K562 (cell line): ENCODE data around the gene MXRA7. TPM values are rescaled to one million over a fixed set of nuclear protein-coding genes. Genes with fewer than 3 reads are reported as not detected.

Source experiments
- ATAC-seq: fragments of 200-7000 bp; cut with Tn5 transposase; 3 replicates; pipeline ENCODE4 v1.9.1; 2020; ENCODE audit warnings: moderate library complexity
- BruUV-seq: library from RNA; stranded (reverse); fragments of 400-500 nt; replicated peaks from 2 replicates; lab custom pipeline; 2021; lab: Mats Ljungman, UMichigan
- CTCF ChIA-PET: fragments of 300-600 bp; formaldehyde crosslinking; extraction: SDS; loops from one replicate; lab custom pipeline; 2021; ENCODE audit warnings: low intra/inter-chr PET ratio; lab: Yijun Ruan, JAX
- POLR2A ChIA-PET: fragments of 300-600, 350-650 bp; sonication (Branson Sonifier 250); formaldehyde crosslinking; extraction: SDS; loops from one replicate; lab custom pipeline; 2021; ENCODE audit warnings: antibody characterized with exemption, inconsistent platforms; lab: Yijun Ruan, JAX
- DNase-seq, 4 experiments: peaks; one replicate each; pipeline versions ENCODE4 v3.0.0 to v3.0.0-alpha.2; 2011 to 2018; ENCODE audit warnings: low spot score in 3 of 4, mixed read lengths in 3 of 4; ENCODE audit errors: extremely low read depth in 1 of 4
- FAIRE-seq: peaks from 2 replicates; lab custom pipeline; 2011; peaks lifted over from hg19 to GRCh38; lab: Jason Lieb, UNC
- H2AFZ ChIP-seq: 2 replicates; pipeline ENCODE4 v1.6.0; 2011; ENCODE audit warnings: low read depth, low read length, control low read depth, inconsistent platforms
- H3K27ac ChIP-seq: fragments of 200-600 bp; 3 replicates; pipeline ENCODE4 v1.8.0; 2011; ENCODE audit warnings: low read depth, mild to moderate bottlenecking, control low read depth, inconsistent platforms, low read length, moderate library complexity, mixed read lengths; ENCODE audit errors: extremely low read depth
- H3K27me3 ChIP-seq, 2 experiments: fragments of 300-600 bp in 1 of 2; 2 replicates in 1 of 2; 3 replicates in 1 of 2; pipeline versions ENCODE4 v1.6.0 to v1.8.0; 2011; ENCODE audit warnings: inconsistent platforms in 2 of 2, low read length in 2 of 2, mild to moderate bottlenecking in 1 of 2, mixed read lengths in 1 of 2, moderate library complexity in 1 of 2; ENCODE audit not compliant: control insufficient read depth in 2 of 2, insufficient read depth in 2 of 2
- H3K36me3 ChIP-seq: fragments of 300-600 bp; 3 replicates; pipeline ENCODE4 v1.8.0; 2011; ENCODE audit warnings: mild to moderate bottlenecking, low read length, inconsistent platforms; ENCODE audit not compliant: control insufficient read depth, insufficient read depth
- H3K4me1 ChIP-seq, 2 experiments: fragments of 200-600 bp in 1 of 2; replicated peaks in 1 of 2; 2 replicates in 1 of 2; 3 replicates in 1 of 2; pipeline versions ENCODE4 v1.5.1 to v1.8.0; 2011; ENCODE audit warnings: inconsistent platforms in 2 of 2, low read length in 2 of 2, mild to moderate bottlenecking in 1 of 2, mixed read lengths in 1 of 2, moderate library complexity in 1 of 2; ENCODE audit not compliant: control insufficient read depth in 2 of 2, insufficient read depth in 2 of 2
- H3K4me2 ChIP-seq: 2 replicates; pipeline ENCODE4 v1.6.1; 2011; ENCODE audit warnings: low read length, control low read depth, inconsistent platforms, mixed read lengths; ENCODE audit not compliant: insufficient read depth
- H3K4me3 ChIP-seq: fragments of 200-600 bp; sonication (generic), shearing (Covaris generic); 2 replicates; pipeline ENCODE4 v1.5.1; 2016; ENCODE audit warnings: control low read depth, inconsistent platforms
- H3K79me2 ChIP-seq: fragments of 200-600 bp; 3 replicates; pipeline ENCODE4 v1.8.0; 2011; ENCODE audit warnings: low read length, inconsistent platforms; ENCODE audit not compliant: control insufficient read depth, insufficient read depth
- H3K9ac ChIP-seq, 2 experiments: 2 replicates each; pipeline versions ENCODE4 v1.6.0 to v1.6.1; 2011; ENCODE audit warnings: low read depth in 2 of 2, low read length in 2 of 2, control low read depth in 1 of 2, inconsistent platforms in 1 of 2, mild to moderate bottlenecking in 1 of 2, mixed read lengths in 1 of 2; ENCODE audit not compliant: insufficient read depth in 1 of 2
- H3K9me1 ChIP-seq: one replicate; pipeline ENCODE4 v1.6.0; 2011; ENCODE audit warnings: inconsistent platforms, mild to moderate bottlenecking, low read length, moderate library complexity; ENCODE audit not compliant: control insufficient read depth, insufficient read depth
- H3K9me3 ChIP-seq: replicated peaks from 2 replicates; pipeline ENCODE4 v1.5.1; 2011; ENCODE audit warnings: low read depth, low read length, inconsistent platforms; ENCODE audit not compliant: control insufficient read depth, insufficient read depth
- H4K20me1 ChIP-seq: replicated peaks from 2 replicates; pipeline ENCODE4 v1.6.1; 2011; ENCODE audit warnings: low read length, inconsistent platforms, mixed read lengths; ENCODE audit not compliant: control insufficient read depth, insufficient read depth
- CCNT2 ChIP-seq: IDR thresholded peaks from 2 replicates; pipeline ENCODE4 v1.6.1; 2011; ENCODE audit warnings: borderline replicate concordance, low read depth, mild to moderate bottlenecking, moderate library complexity, mixed read lengths, low read length; ENCODE audit not compliant: insufficient read length; ENCODE audit errors: extremely low read depth
- DMBX1 ChIP-seq: fragments of 250-450 bp; sonication (Bioruptor Pico); IDR thresholded peaks from 2 replicates; pipeline ENCODE4 v1.8.0; 2022; ENCODE audit warnings: inconsistent platforms, mild to moderate bottlenecking, moderate library complexity, borderline replicate concordance
- HOXB6 ChIP-seq: fragments of 250-450 bp; sonication (Bioruptor Pico); IDR thresholded peaks from 2 replicates; pipeline ENCODE4 v1.5.1; 2022; ENCODE audit warnings: mild to moderate bottlenecking, borderline replicate concordance
- KLF10 ChIP-seq: fragments of 250-450 bp; sonication (Bioruptor Pico); IDR thresholded peaks from 2 replicates; pipeline ENCODE4 v1.6.1; 2021; ENCODE audit warnings: matching md5 sums
- NR2F6 ChIP-seq: fragments of 450-650 bp; formaldehyde crosslinking; IDR thresholded peaks from 2 replicates; pipeline ENCODE4 v1.4.0; 2020; ENCODE audit warnings: mild to moderate bottlenecking
- PML ChIP-seq: IDR thresholded peaks from 2 replicates; pipeline ENCODE4 v1.6.1; 2012; ENCODE audit warnings: low read length, inconsistent platforms
- PRPF4 ChIP-seq: fragments of 200-400 bp; formaldehyde crosslinking; IDR thresholded peaks from one replicate; pipeline ENCODE4 v1.6.1; 2017; ENCODE audit warnings: low read length, low read depth, mild to moderate bottlenecking; ENCODE audit not compliant: insufficient read depth, poor library complexity, severe bottlenecking
- PURB ChIP-seq: sonication (generic); formaldehyde crosslinking; IDR thresholded peaks from 2 replicates; pipeline ENCODE4 v1.9.0; 2021; ENCODE audit warnings: low read depth, mild to moderate bottlenecking, missing genetic modification reagents
- RBM34 ChIP-seq: fragments of 200-400 bp; formaldehyde crosslinking; IDR thresholded peaks from 2 replicates; pipeline ENCODE4 v1.6.1; 2018; ENCODE audit warnings: low read length, borderline replicate concordance; ENCODE audit not compliant: insufficient read depth
- ZNF589 ChIP-seq: fragments of 200-800 bp; sonication (Bioruptor generic); IDR thresholded peaks from 2 replicates; pipeline ENCODE4 v1.6.1; 2016; ENCODE audit warnings: low read depth, missing genetic modification characterization, missing compliant biosample characterization
- WGBS: fragments of 100-300 bp; shearing (Covaris generic); methylation state at CpG from one replicate; pipeline ENCODE4 v1.1.6; 2016; ENCODE audit warnings: low coverage, mixed read lengths; ENCODE audit not compliant: insufficient coverage; ENCODE audit errors: missing lambda C conversion rate; 5-methylcytosine and 5-hydroxymethylcytosine counted together
- in situ Hi-C: fragments of 300-500 bp; cut with MboI; formaldehyde crosslinking; loops from 4 replicates; pipeline ENCODE4 v1.15.0; 2018; ENCODE audit warnings: inconsistent platforms, mixed read lengths
- intact Hi-C: fragments of 100-400 bp; cut with micrococcal nuclease; formaldehyde crosslinking; loops from 2 replicates; pipeline ENCODE4 v1.14.2; 2022
- polyA plus RNA-seq, 8 experiments: library from polyadenylated mRNA; depleted of rRNA in 4 of 8; stranded (reverse) in 5 of 8; unstranded in 3 of 8; fragments of >200 nt; fragmentation: Nextera tagmentation in 2 of 8; fragmentation: Illumina TruSeq in 1 of 8; extraction: Ambion mirVana in 2 of 8; extraction: Trizol in 1 of 8; gene quantifications; 2 replicates each; pipeline versions ENCODE4 v1.2.1 to v1.2.3, GENCODE V29; 2011 to 2014; ENCODE audit warnings: inconsistent platforms in 1 of 8, missing spikeins in 1 of 8
- total RNA-seq, 7 experiments: library from RNA; depleted of rRNA in 6 of 7; stranded (reverse); fragments of >200 nt in 6 of 7; fragmentation: Illumina TruSeq in 2 of 7; extraction: Trizol in 2 of 7; gene quantifications; 2 replicates each; pipeline versions ENCODE4 v1.2.1 to v1.2.3, GENCODE V29; 2011 to 2021; ENCODE audit warnings: low replicate concordance in 1 of 7
- TF ChIP-seq, protein P1 (sequence below): fragments of 200-800 bp; sonication (Bioruptor generic); IDR thresholded peaks from 2 replicates; pipeline ENCODE4 v1.6.1; 2016; ENCODE audit warnings: missing genetic modification characterization, missing compliant biosample characterization
- TF ChIP-seq, protein P2 (sequence below): fragments of 450-650 bp; IDR thresholded peaks from 2 replicates; pipeline ENCODE4 v1.6.1; 2017; ENCODE audit warnings: antibody characterized with exemption, mild to moderate bottlenecking

The MXRA7 gene
- total and polyA plus RNA-seq, 9 of the 15 experiments (the other 6 are each of a cell fraction or from before 2014, with no cell fraction given), result 2.6 to 38.4 (median 14.3) TPM

DNA sequence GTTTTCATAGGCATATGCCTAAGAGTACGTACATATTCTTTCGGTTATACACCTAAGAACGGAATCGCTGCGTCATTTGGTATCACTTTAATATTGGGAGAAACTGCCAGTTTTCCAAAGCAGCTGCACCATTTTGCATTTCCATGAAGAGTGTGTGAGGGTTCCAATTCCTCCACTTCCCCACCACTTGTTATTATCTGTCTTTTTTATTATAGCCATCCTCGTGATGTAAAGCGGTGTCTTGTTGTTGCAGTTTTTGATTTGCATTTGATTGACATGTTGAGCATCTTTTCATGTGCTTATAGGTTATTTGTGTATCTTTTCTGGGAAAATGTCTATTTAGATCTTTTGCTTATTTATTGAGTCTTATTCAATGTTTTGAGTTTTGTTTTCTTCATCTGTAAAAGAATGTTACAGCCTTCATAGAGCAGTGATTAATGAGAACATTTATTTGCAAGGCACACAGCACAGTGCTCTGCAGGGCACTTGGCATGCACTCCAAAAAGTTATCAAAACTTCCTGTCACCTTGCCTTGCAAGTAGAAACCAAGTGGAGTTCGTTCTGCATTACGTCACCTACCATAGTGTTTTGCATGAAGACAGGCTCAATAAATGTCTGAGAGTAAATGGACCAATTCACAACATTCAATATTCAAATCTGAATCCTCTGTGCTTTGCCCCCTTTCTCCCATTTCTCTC is 40.6 kb downstream of the MXRA7 start:
- Histone ChIP-seq H3K9me1 (no peaks in the 10 kb centered on the region), H3K4me2 (no peak overlapping the region), H3K79me2 (peaks cover 7% of the 10 kb centered on the region; the same call in 2 of the 3 replicates), H3K4me1 (peaks cover 30 to 37% of the 10 kb centered on the region in 2 experiments; a peak in 4 of 5 replicates), H2AFZ (peak overlapping the region; percentile 96), H3K4me3 (no peak overlapping the region), H3K27me3 (no peaks in the 10 kb centered on the region), H4K20me1 (no peaks in the 10 kb centered on the region), H3K9ac (peak overlapping the region in 1 of 2 experiments; percentile 84; a peak in 1 of 4 replicates), H3K9me3 (no peaks in the 10 kb centered on the region), H3K36me3 (no peaks in the 10 kb centered on the region), H3K27ac (0 out of 3 replicates have a peak overlapping the region, but pooled peaks have one; percentile 85)
- intact Hi-C loops, result loop anchor here (5.0 kb wide), 1 partner anchor 33 kb away; no protein-coding TSS in a partner anchor
- DNase-seq (no peak), ATAC-seq (no peak), FAIRE-seq (no peak)
- POLR2A ChIA-PET, result interaction anchor here (1.0 to 1.9 kb wide), 2 partner anchors 11 to 27 kb away, joined by 3 to 10 read pairs; no protein-coding TSS in a partner anchor
- no TSS peak for BruUV-seq
- 81% methylated on average over 9 of the region's 9 CpGs for WGBS
- in situ Hi-C loops, result no loop called here
- TF ChIP-seq PRPF4 (no peak), PML (no peak), NR2F6 (CRISPR knock-in tag) (no peak), CCNT2 (no peak), PURB (CRISPR knock-in tag) (no peak), KLF10 (no peak), RBM34 (no peak), HOXB6 (CRISPR knock-in tag) (no peak), ZNF589 (CRISPR knock-in tag) (no peak), DMBX1 (no peak)
- TF ChIP-seq, protein P1, sequence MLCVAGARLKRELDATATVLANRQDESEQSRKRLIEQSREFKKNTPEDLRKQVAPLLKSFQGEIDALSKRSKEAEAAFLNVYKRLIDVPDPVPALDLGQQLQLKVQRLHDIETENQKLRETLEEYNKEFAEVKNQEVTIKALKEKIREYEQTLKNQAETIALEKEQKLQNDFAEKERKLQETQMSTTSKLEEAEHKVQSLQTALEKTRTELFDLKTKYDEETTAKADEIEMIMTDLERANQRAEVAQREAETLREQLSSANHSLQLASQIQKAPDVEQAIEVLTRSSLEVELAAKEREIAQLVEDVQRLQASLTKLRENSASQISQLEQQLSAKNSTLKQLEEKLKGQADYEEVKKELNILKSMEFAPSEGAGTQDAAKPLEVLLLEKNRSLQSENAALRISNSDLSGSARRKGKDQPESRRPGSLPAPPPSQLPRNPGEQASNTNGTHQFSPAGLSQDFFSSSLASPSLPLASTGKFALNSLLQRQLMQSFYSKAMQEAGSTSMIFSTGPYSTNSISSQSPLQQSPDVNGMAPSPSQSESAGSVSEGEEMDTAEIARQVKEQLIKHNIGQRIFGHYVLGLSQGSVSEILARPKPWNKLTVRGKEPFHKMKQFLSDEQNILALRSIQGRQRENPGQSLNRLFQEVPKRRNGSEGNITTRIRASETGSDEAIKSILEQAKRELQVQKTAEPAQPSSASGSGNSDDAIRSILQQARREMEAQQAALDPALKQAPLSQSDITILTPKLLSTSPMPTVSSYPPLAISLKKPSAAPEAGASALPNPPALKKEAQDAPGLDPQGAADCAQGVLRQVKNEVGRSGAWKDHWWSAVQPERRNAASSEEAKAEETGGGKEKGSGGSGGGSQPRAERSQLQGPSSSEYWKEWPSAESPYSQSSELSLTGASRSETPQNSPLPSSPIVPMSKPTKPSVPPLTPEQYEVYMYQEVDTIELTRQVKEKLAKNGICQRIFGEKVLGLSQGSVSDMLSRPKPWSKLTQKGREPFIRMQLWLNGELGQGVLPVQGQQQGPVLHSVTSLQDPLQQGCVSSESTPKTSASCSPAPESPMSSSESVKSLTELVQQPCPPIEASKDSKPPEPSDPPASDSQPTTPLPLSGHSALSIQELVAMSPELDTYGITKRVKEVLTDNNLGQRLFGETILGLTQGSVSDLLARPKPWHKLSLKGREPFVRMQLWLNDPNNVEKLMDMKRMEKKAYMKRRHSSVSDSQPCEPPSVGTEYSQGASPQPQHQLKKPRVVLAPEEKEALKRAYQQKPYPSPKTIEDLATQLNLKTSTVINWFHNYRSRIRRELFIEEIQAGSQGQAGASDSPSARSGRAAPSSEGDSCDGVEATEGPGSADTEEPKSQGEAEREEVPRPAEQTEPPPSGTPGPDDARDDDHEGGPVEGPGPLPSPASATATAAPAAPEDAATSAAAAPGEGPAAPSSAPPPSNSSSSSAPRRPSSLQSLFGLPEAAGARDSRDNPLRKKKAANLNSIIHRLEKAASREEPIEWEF (CRISPR knock-in tag), result no peak
- TF ChIP-seq, protein P2, sequence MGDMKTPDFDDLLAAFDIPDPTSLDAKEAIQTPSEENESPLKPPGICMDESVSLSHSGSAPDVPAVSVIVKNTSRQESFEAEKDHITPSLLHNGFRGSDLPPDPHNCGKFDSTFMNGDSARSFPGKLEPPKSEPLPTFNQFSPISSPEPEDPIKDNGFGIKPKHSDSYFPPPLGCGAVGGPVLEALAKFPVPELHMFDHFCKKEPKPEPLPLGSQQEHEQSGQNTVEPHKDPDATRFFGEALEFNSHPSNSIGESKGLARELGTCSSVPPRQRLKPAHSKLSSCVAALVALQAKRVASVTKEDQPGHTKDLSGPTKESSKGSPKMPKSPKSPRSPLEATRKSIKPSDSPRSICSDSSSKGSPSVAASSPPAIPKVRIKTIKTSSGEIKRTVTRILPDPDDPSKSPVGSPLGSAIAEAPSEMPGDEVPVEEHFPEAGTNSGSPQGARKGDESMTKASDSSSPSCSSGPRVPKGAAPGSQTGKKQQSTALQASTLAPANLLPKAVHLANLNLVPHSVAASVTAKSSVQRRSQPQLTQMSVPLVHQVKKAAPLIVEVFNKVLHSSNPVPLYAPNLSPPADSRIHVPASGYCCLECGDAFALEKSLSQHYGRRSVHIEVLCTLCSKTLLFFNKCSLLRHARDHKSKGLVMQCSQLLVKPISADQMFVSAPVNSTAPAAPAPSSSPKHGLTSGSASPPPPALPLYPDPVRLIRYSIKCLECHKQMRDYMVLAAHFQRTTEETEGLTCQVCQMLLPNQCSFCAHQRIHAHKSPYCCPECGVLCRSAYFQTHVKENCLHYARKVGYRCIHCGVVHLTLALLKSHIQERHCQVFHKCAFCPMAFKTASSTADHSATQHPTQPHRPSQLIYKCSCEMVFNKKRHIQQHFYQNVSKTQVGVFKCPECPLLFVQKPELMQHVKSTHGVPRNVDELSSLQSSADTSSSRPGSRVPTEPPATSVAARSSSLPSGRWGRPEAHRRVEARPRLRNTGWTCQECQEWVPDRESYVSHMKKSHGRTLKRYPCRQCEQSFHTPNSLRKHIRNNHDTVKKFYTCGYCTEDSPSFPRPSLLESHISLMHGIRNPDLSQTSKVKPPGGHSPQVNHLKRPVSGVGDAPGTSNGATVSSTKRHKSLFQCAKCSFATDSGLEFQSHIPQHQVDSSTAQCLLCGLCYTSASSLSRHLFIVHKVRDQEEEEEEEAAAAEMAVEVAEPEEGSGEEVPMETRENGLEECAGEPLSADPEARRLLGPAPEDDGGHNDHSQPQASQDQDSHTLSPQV, result no peak
- CTCF ChIA-PET, result no interaction called here
